T-helper 9 cell (primary cell): Measurements from ENCODE around the gene ANO1.
"Not testable (repeated sequence)": the region's sequence is repeated elsewhere in the genome, so short reads cannot be mapped to it uniquely, and the experiment has no call there.

Experiments
- DNase-seq: peaks from one replicate; pipeline ENCODE4 v3.0.0-alpha.2; 2020
- total RNA-seq, 2 donors: gene quantifications; one replicate each; lab custom pipeline; 2026; lab: John Stamatoyannopoulos, UW

Gene ANO1
- 0 reads per million in 2 donors for total RNA-seq

DNA sequence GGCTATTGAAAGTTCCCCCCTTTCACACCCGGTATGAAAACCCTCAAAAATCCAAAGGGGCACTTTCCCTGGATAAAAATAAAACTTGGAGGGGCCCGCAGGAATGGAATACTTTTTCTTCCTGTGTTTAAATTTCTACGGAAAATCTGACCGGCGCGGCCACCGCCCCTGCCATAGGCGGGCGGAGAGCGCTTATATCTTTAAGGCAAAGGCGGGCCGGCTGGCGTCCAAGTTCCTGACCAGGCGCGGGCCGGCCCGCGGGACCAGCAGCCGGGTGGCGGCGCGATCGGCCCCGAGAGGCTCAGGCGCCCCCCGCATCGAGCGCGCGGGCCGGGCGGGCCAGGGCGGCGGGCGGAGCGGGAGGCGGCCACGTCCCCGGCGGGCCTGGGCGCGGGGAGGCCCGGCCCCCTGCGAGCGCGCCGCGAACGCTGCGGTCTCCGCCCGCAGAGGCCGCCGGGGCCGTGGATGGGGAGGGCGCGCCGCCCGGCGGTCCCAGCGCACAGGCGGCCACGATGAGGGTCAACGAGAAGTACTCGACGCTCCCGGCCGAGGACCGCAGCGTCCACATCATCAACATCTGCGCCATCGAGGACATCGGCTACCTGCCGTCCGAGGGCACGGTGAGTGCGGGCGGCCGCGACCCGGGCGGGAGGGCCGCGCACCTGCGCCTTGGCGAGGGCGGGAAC lies at the start of gene ANO1:
ANO1 (plus strand) TSS at position 223 of the 686 bp plus-strand sequence; CDS start at position 513, 290 bp downstream.
- DNase-seq: no peak

DNA sequence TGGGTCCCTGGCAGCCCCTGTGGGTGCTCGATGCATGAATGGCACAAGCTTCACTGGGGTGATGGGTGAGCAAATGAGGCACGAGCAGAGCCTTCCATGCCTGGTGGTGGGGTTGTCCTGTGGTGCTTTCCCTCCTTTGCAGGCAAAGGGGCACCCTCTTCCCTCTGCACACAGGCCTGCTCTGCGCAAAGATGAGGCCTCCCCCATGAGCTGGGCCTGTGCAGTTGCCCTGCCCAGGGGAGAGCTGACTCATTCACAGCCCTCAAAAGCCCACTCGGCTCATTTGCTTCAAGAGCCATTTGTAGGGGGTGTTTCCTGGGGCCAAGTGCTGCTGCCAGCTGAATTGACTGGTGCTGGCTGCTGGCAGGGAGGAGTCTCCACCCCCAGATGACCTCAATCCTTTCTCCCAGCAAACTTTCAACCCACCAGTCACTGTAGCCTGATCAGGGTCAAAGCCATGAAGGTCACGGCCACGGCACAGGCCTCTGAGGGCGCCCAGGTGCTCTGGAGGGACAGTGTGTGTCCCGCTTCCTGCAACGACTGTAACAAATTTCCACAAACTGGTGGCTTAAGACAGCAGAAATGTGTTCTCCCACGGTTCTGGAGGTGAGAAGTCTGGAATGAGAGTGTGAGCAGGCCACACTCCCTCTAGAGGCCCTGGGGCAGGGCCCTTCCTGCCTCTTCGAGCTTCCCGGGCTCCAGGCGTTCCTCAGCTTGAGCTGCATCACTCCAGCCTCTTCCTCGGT lies 48.8 kb upstream of the ANO1 start:
- DNase-seq: no peak

DNA sequence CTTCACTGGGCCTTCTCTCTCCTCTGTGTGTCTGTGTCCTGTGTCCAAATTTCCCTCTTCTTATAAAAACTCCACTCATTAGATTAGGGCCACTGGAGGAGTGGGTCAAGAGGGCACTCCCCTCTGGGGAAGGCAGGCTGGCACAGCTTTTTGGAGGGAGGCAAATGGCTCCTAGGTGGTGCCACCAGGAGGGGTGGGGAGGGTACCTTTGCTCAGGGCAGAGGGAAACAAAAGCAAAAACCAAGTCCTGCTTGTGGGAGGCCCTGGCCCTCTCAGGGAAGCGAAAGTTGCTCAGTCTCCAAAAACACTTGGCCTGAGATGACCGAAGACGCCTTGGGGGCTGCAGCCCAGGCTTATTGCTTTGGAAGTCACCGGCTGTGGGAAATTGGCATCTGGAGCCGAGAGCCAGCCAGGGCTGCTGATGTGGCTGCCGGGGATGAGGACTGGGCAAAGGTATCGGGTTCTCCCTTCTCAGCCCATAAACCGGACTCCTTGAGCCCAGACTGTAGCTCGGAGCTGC lies 48.2 kb upstream of the ANO1 start:
- no peak for DNase-seq

DNA sequence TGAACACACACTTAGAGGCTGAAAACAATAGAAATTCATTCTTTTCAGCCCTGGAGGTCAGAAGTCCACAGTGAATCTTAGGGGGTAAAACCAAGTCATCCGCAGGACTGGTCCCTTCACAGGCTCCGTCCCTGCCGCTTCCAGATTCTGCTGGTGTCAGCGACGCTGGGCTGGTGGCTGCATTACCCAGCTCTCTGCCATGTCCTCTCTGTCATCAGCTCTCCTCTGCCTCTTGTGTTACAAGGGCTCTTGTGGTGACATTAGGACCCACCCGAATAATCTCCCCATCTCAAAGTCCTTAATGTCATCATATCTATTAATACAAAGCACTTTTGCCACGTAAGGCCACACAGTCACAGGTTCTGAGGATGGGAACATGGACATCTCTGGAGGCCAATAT lies 47.7 kb upstream of the ANO1 start:
- DNase-seq: no peak

DNA sequence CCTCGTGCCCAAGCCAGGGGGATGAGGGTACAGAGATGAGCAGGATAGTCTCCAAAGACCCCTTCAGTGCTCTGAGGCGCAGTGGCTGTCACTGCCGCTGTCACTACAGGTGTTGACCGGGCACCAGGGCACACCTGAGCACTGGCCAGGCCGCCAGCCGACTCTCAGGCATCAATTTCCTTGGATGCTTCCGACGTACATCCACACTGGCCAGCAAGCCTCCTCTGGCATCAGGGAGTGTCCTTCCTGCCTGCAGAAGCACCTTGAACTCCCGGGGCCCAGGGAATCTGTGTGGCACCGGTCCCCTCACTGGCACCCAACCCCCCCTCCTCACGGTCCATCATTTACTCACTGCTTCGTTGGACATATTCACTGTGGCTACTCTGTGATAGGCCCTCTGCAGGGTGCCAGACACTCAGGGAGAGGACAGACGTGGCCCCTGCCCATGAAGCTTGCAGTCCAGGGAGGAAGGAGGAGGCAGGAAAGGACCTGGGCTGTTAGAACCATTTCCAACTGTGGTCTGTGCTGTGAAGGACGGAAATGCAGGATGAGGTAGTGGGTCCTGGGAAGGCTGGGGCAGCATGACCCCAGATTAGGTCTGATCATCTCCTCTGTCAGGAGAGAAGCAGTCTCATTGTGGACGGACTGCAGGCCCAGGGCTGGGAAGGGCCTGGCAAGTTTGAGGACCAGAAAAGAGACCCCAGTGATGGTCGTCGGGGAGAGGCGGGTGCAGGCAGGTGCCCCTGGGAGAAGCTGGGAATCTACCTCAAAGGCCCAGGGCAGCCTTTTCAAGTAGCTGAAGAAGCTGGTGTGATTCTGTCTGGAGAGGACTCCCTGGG lies 46.3 kb upstream of the ANO1 start:
- no peak for DNase-seq

DNA sequence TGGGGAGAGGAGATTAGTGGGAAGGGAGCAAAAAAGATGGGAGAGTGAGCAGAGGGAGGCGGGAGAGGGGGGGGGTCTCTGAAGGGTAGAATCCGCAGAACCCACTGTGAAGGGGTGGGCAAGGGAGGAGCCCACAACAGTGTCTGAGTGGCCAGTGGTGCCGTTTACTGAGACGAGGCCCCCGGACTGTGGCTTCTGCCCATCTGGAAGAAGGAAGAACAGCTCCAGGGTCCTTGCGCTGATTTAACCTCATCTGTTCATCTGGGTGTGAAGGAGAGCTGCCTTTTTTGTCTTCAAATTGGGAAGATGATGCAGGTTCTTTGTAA lies 45.7 kb upstream of the ANO1 start:
- no peak for DNase-seq

DNA sequence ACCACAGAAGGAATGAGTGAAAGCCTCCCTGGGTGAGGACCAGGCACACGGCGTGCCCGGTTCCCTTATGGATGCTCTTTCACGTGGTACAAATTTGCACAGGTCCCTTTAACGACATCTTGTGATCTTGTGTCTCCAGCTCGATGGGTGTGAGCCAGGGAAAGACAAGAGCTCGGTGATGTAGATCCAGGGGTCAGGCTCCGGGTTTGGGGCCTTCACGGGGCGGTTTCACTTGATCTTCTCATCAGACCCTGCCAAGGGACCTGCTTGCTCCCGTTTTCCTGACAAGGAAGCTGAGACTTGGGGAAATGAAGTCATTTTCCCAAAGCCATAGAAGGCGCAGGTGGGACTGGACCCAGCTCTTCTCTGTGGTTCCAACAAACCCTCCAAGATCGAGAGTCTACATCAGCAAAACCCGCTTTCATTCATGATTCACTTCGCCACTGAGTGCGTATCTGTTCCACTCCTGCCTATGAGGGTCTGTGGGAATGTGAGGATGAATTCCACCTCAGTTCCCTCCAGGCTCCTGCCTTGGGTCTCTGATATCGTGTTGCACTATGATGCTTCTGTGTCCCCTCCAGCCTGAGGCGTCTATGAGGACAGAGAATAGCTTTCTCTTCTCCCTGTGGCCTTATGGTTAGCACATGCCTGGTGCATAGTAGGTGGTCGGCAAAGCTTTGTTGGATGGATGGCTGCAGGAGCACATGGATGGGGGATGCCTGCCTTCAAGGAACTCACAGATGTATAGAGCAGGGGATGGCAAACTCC lies 45.0 kb upstream of the ANO1 start:
- no peak for DNase-seq

DNA sequence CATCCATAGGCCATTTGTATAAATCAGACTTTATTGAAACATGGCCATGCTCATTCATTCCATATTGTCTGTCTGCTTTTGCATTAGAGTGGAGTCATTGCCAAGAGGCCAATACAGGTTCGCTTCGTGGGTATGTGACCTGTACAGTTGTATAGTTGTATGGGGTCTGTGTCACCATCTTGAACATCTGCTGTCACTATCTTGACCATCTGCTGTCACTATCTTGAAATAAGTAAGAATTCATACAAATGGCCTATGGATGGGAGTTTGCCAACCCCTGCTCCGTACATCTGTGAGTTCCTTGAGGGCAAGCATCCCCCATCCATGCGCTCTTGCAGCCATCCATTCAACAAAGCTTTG lies 44.4 kb upstream of the ANO1 start:
- no peak for DNase-seq

DNA sequence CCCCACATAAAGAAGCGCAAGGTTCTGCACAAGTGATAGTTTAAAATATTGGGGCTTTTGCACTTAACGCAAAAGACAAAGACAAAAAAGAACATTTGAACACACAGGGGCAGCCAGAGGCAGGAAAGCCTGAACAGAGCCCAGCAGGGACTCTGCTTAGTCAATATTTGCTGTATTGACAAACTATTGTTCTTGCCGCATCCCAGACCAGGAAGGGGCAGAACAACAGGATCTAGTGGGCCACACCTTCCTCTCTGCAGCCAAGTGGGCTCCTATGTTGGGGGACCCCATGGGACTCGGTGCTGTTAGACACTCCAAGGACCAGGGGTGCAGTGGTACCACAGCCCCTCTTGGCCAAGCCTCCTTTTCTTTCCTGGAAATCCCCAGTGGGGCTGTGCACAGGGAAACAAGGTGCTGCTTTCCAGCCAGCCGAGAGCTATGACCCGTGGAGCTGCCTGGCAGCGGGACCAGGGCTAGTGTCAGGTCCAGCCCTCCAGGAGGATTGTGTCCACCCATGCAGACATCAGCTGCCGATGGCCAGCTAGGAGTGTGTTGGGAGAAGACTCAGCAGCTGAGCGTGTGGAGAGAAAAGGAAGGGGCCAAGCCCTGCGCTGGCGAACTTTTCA lies 43.3 kb upstream of the ANO1 start:
- no peak for DNase-seq

DNA sequence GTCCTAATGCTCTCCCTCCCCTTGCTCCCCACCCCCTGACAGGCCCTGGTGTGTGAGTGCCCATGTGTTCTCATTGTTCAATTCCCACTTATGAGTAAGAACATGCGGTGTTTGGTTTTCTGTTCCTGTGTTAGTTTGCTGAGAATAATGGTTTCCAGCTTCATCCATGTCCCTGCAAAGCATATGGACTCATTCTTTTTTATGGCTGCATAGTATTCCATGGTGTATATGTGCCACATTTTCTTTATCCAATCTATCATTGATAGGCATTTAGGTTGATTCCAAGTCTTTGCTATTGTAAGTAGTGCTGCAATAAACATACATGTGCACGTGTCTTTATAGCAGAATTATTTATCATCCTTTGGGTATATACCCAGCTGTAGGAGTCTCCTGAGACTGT lies 42.5 kb upstream of the ANO1 start:
- not testable (repeated sequence) for DNase-seq

DNA sequence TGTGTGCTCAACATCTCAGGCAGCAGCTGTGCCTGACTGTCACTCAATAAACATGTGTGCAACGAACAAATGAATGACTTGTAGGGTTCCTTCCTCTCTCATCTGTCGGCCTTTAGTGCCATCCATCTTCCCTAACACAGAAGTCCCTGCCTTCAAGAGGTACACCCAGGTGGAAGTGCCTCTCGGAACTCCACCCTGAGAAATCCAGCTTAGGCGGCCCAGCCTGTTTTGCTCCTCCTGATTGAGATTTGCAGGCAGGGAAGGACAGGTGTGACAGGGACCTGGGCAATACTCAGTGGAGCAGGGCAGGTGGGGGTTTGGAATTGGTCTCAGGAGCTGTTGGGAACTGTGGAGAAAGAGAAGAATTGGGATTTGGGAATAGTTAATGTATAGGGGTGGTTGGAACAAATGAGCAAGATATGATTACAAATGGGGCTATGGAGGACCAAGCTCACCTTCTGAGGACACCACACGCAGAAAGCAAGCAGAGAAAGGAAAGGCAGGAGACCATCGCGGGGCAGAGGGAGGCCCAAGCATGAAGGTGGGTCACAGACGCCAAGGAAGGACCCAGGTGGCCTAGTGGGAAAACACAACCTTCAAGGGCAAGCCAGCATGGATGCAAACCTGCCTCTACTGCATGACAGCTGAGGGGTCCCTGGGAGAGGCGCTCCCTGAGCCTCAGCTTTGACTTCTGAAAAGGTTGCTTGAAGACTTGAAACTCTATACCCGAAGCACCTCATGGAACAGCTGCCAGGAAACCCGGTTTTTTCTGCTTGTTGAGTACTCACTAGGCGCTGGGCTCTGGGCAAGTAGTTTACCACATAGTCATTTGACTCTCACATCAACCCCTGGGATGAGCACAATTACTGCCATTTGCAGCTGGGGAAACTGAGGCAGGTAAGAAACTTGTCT lies 40.9 kb upstream of the ANO1 start:
- no peak for DNase-seq

DNA sequence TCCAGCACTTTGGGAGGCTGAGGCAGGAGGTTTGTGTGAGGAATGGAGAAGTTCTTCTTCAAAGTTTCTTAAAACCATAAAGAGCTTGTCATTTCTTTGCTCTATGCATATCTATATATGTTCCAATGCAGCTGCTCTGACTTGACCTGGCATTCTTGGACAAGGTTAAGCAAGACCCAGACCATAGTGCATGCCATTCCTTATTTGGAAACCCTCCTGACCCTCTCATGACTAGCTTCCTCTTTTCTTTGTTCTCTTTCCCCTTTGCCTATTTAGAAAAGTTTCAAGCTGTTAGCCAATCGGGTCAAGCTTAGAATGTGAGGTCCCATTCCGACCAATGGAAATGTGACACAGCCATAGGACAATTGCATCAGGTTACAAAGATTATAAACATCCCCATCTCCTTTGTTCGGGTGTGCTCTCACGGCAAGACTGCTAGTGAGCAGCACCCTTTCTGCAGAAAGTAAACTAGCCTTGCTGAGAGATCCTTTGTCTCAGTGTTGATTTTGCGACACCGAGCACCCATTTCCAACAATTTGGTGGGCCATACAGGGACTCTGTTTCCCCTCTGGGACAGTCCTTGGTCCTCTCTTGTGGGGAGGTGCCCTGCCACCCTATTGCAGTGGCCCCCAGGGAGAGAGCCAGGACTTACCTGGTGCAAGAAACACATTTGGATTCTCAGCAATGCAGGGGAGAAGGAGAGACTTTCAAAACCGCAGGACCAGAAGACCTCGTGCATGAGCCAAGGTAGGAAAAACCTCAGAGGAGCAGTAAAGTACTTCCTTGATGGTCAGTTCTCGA lies 39.9 kb upstream of the ANO1 start:
- DNase-seq: no peak

DNA sequence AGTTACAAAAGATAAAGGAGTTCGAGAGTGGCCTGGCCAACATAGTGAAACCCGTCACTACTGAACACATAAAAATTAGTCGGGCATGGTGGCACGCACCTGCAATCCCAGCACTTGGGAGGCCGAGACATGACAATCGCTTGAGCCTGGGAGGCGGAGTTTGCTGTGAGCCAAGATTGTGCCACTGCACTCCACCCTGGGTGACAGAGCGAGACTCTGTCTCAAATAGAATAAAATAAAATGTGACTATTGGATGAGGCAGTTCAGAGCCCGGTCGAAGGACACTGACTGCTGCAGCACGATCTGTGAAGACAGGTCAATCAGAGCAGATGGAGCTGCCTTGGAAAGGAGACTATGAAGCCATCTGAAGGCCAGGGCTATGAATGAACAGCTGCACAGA lies 37.7 kb upstream of the ANO1 start:
- DNase-seq: no peak

DNA sequence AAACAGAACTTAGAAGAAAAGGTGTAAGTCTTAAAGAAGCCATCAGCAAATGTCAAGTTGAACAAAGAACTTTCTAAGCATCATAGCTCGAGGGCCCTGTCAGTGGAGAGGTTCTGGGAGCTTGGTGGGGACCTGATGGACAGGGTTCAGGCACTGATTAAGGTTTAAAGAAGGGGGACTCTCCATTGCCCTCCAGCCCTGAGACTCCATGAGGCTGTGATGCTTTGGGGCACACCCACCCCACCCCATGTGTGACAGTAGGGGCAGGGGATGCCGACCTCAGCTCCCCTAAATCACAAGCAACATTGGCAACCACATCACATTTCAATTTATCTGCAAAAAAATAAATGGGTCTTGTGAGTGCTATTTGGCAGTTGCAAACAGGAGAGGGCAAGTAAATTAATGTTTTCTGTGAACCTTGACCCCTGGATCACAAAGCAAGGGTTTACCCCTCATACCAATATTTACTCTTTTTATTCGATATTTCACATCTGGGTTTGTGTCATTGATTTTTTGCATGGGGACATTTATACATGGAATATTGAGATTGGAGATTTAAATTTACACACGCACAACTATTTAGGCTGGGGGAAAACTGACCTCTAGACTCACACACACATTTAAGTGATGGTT lies 37.1 kb upstream of the ANO1 start:
- no peak for DNase-seq

DNA sequence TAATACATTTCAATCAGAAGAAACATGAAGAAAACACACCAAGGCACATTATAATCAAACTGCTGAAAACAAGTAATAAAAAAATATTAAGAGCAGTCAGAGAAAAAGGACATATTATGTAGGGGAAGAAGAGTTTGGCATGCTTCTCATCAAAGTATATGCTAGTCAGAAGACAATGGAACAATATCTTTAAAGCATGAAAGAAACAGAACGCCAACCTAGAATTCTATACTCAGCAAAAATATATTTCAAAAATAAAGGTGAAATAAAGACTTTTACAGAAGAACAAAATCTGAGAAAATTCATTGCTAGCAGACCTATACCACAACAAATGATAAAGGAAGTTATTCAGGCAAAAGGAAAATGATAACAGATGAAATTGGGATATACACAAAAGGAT lies 34.6 kb upstream of the ANO1 start:
- DNase-seq: no peak

DNA sequence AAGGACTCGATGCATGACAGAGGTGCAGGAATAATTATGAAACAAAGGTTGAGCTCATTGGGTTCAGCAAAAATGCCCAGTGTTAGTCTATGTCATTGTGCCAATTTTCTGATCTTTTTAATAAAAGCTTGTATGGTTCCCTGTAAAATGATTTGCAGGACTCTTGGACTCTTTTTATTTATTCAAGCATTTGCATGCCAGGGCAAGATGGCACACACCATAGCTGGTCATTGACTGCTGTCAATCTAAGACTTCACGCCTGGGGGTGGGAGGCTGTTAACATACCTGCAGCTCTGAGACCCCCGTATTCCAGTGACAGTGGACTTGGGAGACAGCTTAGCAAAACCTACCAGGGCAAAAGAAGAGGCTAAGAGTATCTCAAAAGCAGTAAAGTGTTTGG lies 32.0 kb upstream of the ANO1 start:
- DNase-seq: no peak

DNA sequence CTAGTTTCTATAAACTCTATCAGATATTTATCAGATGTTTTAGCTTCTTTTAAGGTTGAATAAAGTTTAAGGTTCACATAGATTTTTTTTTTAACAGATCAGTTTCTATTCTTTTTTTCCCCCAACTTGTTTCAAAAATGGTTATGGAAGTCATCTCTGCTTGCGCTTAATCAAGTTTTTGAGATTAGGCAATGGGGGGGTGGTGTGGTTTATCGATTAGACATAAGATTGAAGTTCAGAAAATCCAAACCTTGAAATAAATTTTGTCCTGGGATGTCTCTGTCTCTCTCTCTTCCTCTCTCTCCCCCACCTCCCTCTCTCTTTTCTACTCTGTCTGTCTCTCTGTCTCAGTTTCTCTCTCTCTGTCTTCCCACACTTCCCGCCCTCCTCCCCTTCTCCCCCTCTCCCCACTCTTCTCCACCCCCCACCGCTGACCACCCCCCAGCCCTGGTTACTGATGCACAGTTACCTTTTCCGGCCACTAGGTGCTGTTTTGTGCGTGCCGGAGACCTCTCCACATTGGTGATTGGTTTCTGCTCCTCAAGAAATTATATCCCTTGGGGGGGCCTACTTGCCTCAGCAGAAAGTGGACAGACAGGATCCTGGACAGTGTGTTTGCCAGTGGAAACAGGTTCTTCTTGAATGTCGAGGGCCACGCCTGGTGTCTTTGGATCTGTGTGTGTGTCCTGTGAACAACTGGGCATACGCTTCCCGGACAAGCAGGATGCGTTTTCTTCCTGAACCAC lies 29.7 kb upstream of the ANO1 start:
- no peak for DNase-seq

DNA sequence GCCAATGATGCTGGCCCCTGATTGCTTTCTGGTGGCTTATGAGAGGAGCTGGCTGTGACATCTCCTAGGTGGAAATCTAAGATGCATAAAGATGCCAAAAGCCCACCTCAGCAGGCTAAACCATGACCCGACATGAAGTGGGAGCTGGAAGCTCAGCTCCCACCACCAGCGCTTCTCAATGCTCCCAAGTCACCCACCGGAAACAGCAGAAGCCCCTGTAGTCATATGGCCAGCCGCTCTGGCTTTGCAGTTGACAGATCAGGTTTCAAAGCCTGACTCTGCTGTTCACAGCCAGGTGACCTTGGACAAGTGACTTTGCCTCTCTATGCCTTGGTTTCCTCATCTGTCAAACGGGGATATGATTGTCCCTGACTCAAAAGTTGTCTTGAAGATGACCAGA lies 29.1 kb upstream of the ANO1 start:
- DNase-seq: no peak

DNA sequence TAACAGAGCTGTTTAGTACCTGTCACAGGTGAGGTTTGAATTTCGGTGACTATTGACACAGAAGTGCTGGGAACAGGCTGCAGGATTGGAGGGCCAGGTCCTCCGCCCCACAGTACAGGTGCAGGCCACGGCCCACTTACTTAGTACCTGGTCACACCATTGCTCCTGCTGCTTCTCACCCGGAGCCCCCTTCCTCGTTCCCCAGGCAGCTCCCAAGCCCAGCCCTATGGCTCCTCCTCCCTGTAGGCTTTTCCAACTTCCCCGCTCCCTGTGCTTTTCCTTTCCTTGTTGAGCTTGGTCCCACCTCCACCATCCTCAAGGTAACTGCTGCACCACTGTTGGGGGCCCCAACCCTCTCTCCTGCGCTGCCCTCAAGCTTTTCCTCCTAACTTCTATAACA lies 27.9 kb upstream of the ANO1 start:
- DNase-seq: no peak
